HepG2 (cell line): ENCODE measurements around the gene PLCB4. TPM values are rescaled to one million over a fixed set of nuclear protein-coding genes. Genes with fewer than 3 reads are reported as not detected.

Experiments used
- ATAC-seq: fragments of 200-7000 bp; cut with Tn5 transposase; 3 replicates; pipeline ENCODE4 v1.9.1; 2020; ENCODE audit warnings: mild to moderate bottlenecking, moderate library complexity
- BruUV-seq: library from RNA; stranded (reverse); fragments of 400-500 nt; replicated peaks from 2 replicates; lab custom pipeline; 2021; lab: Mats Ljungman, UMichigan
- CTCF ChIA-PET: fragments of 300-600 bp; formaldehyde crosslinking; extraction: SDS; loops from one replicate; lab custom pipeline; 2021; ENCODE audit warnings: low total read pairs, inconsistent platforms, low intra/inter-chr PET ratio; lab: Yijun Ruan, JAX
- POLR2A ChIA-PET: fragments of 350-600 bp; sonication (Branson Sonifier 250); formaldehyde crosslinking; loops from one replicate; lab custom pipeline; 2020; ENCODE audit warnings: antibody characterized with exemption, inconsistent platforms; lab: Yijun Ruan, JAX
- DNase-seq: peaks from one replicate; pipeline ENCODE4 v3.0.0-alpha.2; 2015; ENCODE audit warnings: low spot score
- FAIRE-seq: peaks from 3 replicates; lab custom pipeline; 2011; peaks lifted over from hg19 to GRCh38; lab: Jason Lieb, UNC
- H2AFZ ChIP-seq: one replicate; pipeline ENCODE4 v1.6.1; 2011; ENCODE audit warnings: low read length, inconsistent platforms
- H3K27ac ChIP-seq: fragments of 300-600 bp; 3 replicates; pipeline ENCODE4 v1.8.0; 2011; ENCODE audit warnings: mixed run types, mild to moderate bottlenecking, mixed read lengths, low read length, inconsistent platforms; ENCODE audit not compliant: insufficient read depth; ENCODE audit errors: extremely low read length
- H3K27me3 ChIP-seq, 2 experiments: fragments of 200-600 bp in 1 of 2; 2 replicates in 1 of 2; 3 replicates in 1 of 2; pipeline versions ENCODE4 v1.6.0 to v1.8.0; 2011; ENCODE audit warnings: low read length in 2 of 2, mild to moderate bottlenecking in 2 of 2, moderate library complexity in 2 of 2, inconsistent platforms in 1 of 2; ENCODE audit not compliant: insufficient read depth in 2 of 2, control insufficient read depth in 1 of 2
- H3K36me3 ChIP-seq, 2 experiments: fragments of 200-600 bp in 1 of 2; replicated peaks in 1 of 2; 2 replicates in 1 of 2; 3 replicates in 1 of 2; pipeline versions ENCODE4 v1.5.1 to v1.8.0; 2011; ENCODE audit warnings: low read length in 2 of 2, inconsistent platforms in 1 of 2; ENCODE audit not compliant: insufficient read depth in 2 of 2, control insufficient read depth in 1 of 2
- H3K4me1 ChIP-seq: 2 replicates; pipeline ENCODE4 v1.5.1; 2012; ENCODE audit warnings: low read length, inconsistent platforms; ENCODE audit not compliant: insufficient read depth
- H3K4me2 ChIP-seq: 2 replicates; pipeline ENCODE4 v1.6.0; 2011; ENCODE audit warnings: low read depth, low read length, inconsistent platforms
- H3K4me3 ChIP-seq, 3 experiments: fragments of 200-600 bp in 1 of 3; sonication (generic), shearing (Covaris generic) in 1 of 3; replicated peaks in 1 of 3; 2 replicates each; pipeline ENCODE4 v1.5.1; 2011 to 2016; ENCODE audit warnings: low read length in 3 of 3, inconsistent platforms in 2 of 3, low read depth in 2 of 3, mild to moderate bottlenecking in 2 of 3, control low read depth in 1 of 3, mixed read lengths in 1 of 3; ENCODE audit not compliant: insufficient read depth in 1 of 3
- H3K79me2 ChIP-seq: one replicate; pipeline ENCODE4 v1.6.1; 2011; ENCODE audit warnings: low read length, inconsistent platforms; ENCODE audit not compliant: insufficient read depth
- H3K9ac ChIP-seq: 2 replicates; pipeline ENCODE4 v1.6.0; 2011; ENCODE audit warnings: mild to moderate bottlenecking, low read depth, low read length, inconsistent platforms; ENCODE audit not compliant: insufficient read depth
- H3K9me3 ChIP-seq: 2 replicates; pipeline ENCODE4 v1.5.1; 2012; ENCODE audit warnings: mild to moderate bottlenecking, low read length
- H4K20me1 ChIP-seq: 2 replicates; pipeline ENCODE4 v1.6.0; 2011; ENCODE audit warnings: inconsistent platforms, mild to moderate bottlenecking, low read length, moderate library complexity; ENCODE audit not compliant: insufficient read depth
- JARID2 ChIP-seq: sonication (generic); formaldehyde crosslinking; IDR thresholded peaks from 2 replicates; pipeline ENCODE4 v1.8.1; 2023; ENCODE audit warnings: missing genetic modification reagents, inconsistent platforms; ENCODE audit not compliant: insufficient replicate concordance
- MAFF ChIP-seq: IDR thresholded peaks from 2 replicates; pipeline ENCODE4 v1.6.1; 2011; ENCODE audit warnings: low read depth, low read length, improper control_type of control experiment
- MAFK ChIP-seq, 2 experiments: IDR thresholded peaks in 1 of 2; conservative IDR thresholded peaks in 1 of 2; 2 replicates each; pipeline ENCODE4 v1.6.1; 2011; ENCODE audit warnings: improper control_type of control experiment in 2 of 2, low read length in 2 of 2
- SSRP1 ChIP-seq: IDR thresholded peaks from 2 replicates; pipeline ENCODE4 v1.6.1; 2016; ENCODE audit warnings: control low read depth
- ZBTB40 ChIP-seq, 2 experiments: fragments of 450-650 bp in 1 of 2; sonication (generic) in 1 of 2; formaldehyde crosslinking in 1 of 2; IDR thresholded peaks; 2 replicates each; pipeline versions ENCODE4 v1.6.1 to v1.8.0; 2016 to 2022; ENCODE audit warnings: antibody characterized with exemption in 1 of 2, mild to moderate bottlenecking in 1 of 2, missing genetic modification reagents in 1 of 2
- ZEB1 ChIP-seq: IDR thresholded peaks from 2 replicates; pipeline ENCODE4 v1.6.1; 2012; ENCODE audit warnings: mild to moderate bottlenecking, low read depth, inconsistent platforms; ENCODE audit not compliant: insufficient replicate concordance
- ZNF3 ChIP-seq: IDR thresholded peaks from 2 replicates; pipeline ENCODE4 v1.7.0; 2017; ENCODE audit warnings: inconsistent platforms
- ZNF513 ChIP-seq: sonication (generic); formaldehyde crosslinking; conservative IDR thresholded peaks from 2 replicates; pipeline ENCODE4 v1.5.0; 2020; ENCODE audit warnings: missing genetic modification reagents
- ZNF572 ChIP-seq: sonication (generic); formaldehyde crosslinking; IDR thresholded peaks from 2 replicates; pipeline ENCODE4 v1.5.1; 2020; ENCODE audit warnings: mild to moderate bottlenecking, missing genetic modification reagents
- ZNF720 ChIP-seq: sonication (generic); formaldehyde crosslinking; IDR thresholded peaks from 2 replicates; pipeline ENCODE4 v1.4.0; 2020; ENCODE audit warnings: missing genetic modification reagents
- in situ Hi-C: cut with HindIII; loops from 2 replicates; pipeline ENCODE4 v1.10.0; 2017; ENCODE audit warnings: low pct_unique_long_range_greater_than_20kb; ENCODE audit not compliant: extremely low pct_ligation_motif_present
- intact Hi-C: fragments of 100-400 bp; cut with micrococcal nuclease; formaldehyde crosslinking; loops from one replicate; pipeline ENCODE4 v1.10.0; 2022; ENCODE audit not compliant: unreplicated experiment
- polyA plus RNA-seq, 8 experiments: library from polyadenylated mRNA; depleted of rRNA in 3 of 8; stranded (reverse) in 7 of 8; unstranded in 1 of 8; fragments of >200 nt; fragmentation: Illumina TruSeq in 4 of 8; extraction: Trizol in 4 of 8; gene quantifications; 2 replicates each; pipeline versions ENCODE4 v1.2.1 to v1.2.3, GENCODE V29; 2011 to 2016; ENCODE audit warnings: low read depth in 4 of 8, missing spikeins in 1 of 8, mixed read lengths in 1 of 8; ENCODE audit not compliant: insufficient read depth in 1 of 8
- total RNA-seq, 5 experiments: library from RNA; depleted of rRNA; stranded (reverse); fragments of >200 nt; fragmentation: Illumina TruSeq; extraction: Trizol; gene quantifications; 2 replicates each; pipeline ENCODE4 v1.2.3, GENCODE V29; 2016; ENCODE audit warnings: low read depth in 1 of 5

PLCB4 gene
- total and polyA plus RNA-seq, 2 of the 13 experiments (the other 11 are each of a cell fraction or from before 2014, with no cell fraction given) = 0.01 TPM; not detected in 1

- TF ChIP-seq ZNF513 = no peak
- TF ChIP-seq ZNF3 (CRISPR knock-in tag) = no peak
- no peak for TF ChIP-seq JARID2
These were observed 31.8 kb downstream of the PLCB4 start (continued) for GRCh38 chr20:9100691-9101090.

- intact Hi-C loops = no loop called here
- FAIRE-seq (no peak), DNase-seq (no peak), ATAC-seq (no peak)
- Histone ChIP-seq H3K4me1 (no peaks in the 10 kb centered on the region), H3K27me3 (no peaks in the 10 kb centered on the region; a peak in 1 of 5 replicates), H3K36me3 (no peaks in the 10 kb centered on the region), H3K9ac (no peak overlapping the region), H3K4me3 (no peak overlapping the region), H3K4me2 (no peak overlapping the region), H3K79me2 (no peaks in the 10 kb centered on the region), H3K27ac (no peak overlapping the region), H2AFZ (no peak overlapping the region), H4K20me1 (no peaks in the 10 kb centered on the region), H3K9me3 (no peaks in the 10 kb centered on the region)
- BruUV-seq = no TSS peak
- POLR2A ChIA-PET = no interaction called here
- CTCF ChIA-PET = no interaction called here
- in situ Hi-C loops = no loop called here
- no peak for TF ChIP-seq ZEB1
- TF ChIP-seq MAFK (conservative IDR thresholded peaks at IDR 0.05 in 1 of 2, IDR thresholded peaks at IDR 0.05 in 1 of 2; ENCODE audit: low read length in 2 of 2) = peak; percentile 43 to 71; a peak in 3 of 4 replicates
- TF ChIP-seq SSRP1 (CRISPR knock-in tag) = no peak
- TF ChIP-seq ZNF572 (CRISPR knock-in tag) = no peak
- no peak for TF ChIP-seq ZNF720 (CRISPR knock-in tag)
- TF ChIP-seq ZBTB40 (IDR thresholded peaks at IDR 0.05) = no peak
- TF ChIP-seq ZBTB40 (CRISPR knock-in tag; IDR thresholded peaks at IDR 0.05) = no peak
- TF ChIP-seq MAFF = peak; percentile 40; the same call in 1 of the 2 replicates
These were observed 33.6 kb downstream of the PLCB4 start for GRCh38 chr20:9102456-9102855.
